MM.1S (cell line): Measurements from ENCODE around the gene IFNG-AS1.

Experiments used
- CTCF ChIP-seq: fragments of 300-600 bp; sonication (generic); IDR thresholded peaks from 2 replicates; pipeline ENCODE4 v1.5.1; 2016; ENCODE audit warnings: antibody characterized with exemption, low read length, mixed read lengths
- EZH2 ChIP-seq: fragments of 300-600 bp; sonication (generic); optimal IDR thresholded peaks from 2 replicates; pipeline ENCODE3; 2017; ENCODE audit warnings: low read depth, mild to moderate bottlenecking, antibody characterized with exemption, low read length, mixed read lengths

GRCh38 chr12:68034567-68034966, 45.3 kb downstream of the IFNG-AS1 start:
- TF ChIP-seq CTCF (no peak), EZH2 (no peak)
